GM10266 (cell line): ENCODE measurements around the gene MMEL1.

Source experiments
- DNase-seq: peaks from one replicate; pipeline ENCODE4 v3.0.0; 2012; ENCODE audit errors: extremely low spot score
- CTCF ChIP-seq: IDR thresholded peaks from 2 replicates; pipeline ENCODE4 v1.5.1; 2012; ENCODE audit warnings: mild to moderate bottlenecking, low read depth; ENCODE audit not compliant: control insufficient read depth, insufficient read depth; ENCODE audit errors: missing control alignments

The MMEL1 gene

GRCh38 chr1:2632051-2632430, 775 bp downstream of the MMEL1 start:
- DNase-seq = no peak
- no peak for TF ChIP-seq CTCF

- TF ChIP-seq CTCF = no peak
- DNase-seq = no peak
Measured at GRCh38 chr1:2631136-2632050, 1.4 kb downstream of the MMEL1 start.

- no peak for TF ChIP-seq CTCF
Measured at GRCh38 chr1:2630498-2631135, 2.2 kb downstream of the MMEL1 start.

GRCh38 chr1:2629627-2630497, 3.0 kb downstream of the MMEL1 start:
- DNase-seq = no peak
- TF ChIP-seq CTCF = no peak

More at GRCh38 chr1:2630498-2631135, 2.2 kb downstream of the MMEL1 start:
- no peak for DNase-seq

GRCh38 chr1:2628933-2629626, 3.7 kb downstream of the MMEL1 start:
- TF ChIP-seq CTCF = no peak
- DNase-seq = no peak

GRCh38 chr1:2628191-2628932, 4.5 kb downstream of the MMEL1 start:
- peak; percentile 15 for DNase-seq
- TF ChIP-seq CTCF = no peak
